ENCODE measurements around the gene SAC3D1. TPM values are rescaled to one million over a fixed set of nuclear protein-coding genes. Genes with fewer than 3 reads are reported as not detected.

SAC3D1 gene
- total and polyA plus RNA-seq, 2 of the 4 experiments (the other 2 are of a cell fraction) = 2.9 to 13.2 TPM

- no peak overlapping the region for H3K4me2 ChIP-seq (ENCODE audit: low read depth, low read length)
- no peak overlapping the region for H3K9ac ChIP-seq (ENCODE audit: low read depth, low read length)
- no peak overlapping the region for H3K56ac ChIP-seq (ENCODE audit: extremely low read depth, insufficient read depth, low read length)
- H3K9me1 ChIP-seq (ENCODE audit: insufficient read depth, low read length) = no peaks in the 10 kb centered on the region; the same call in 1 of the 2 replicates
- no peak overlapping the region for H2BK120ac ChIP-seq (ENCODE audit: low read depth, low read length)
- intact Hi-C loops (cut with micrococcal nuclease) = no loop called here
- no peak overlapping the region for H3K27ac ChIP-seq (ENCODE audit: insufficient read depth, low read length)
- no peaks in the 10 kb centered on the region for H3K9me3 ChIP-seq (ENCODE audit: control insufficient read depth, insufficient read depth, low read length)
- no TSS peak for BruUV-seq (replicated peaks)
- no peak overlapping the region for H4K91ac ChIP-seq (ENCODE audit: insufficient read depth, low read depth, low read length)
- dilution Hi-C loops (cut with HindIII; ENCODE audit: low sequenced_read_pairs, unreplicated experiment) = no loop called here
- no peaks in the 10 kb centered on the region for H3K4me1 ChIP-seq (ENCODE audit: control insufficient read depth, insufficient read depth, low read length)
- no peak overlapping the region for H3K23ac ChIP-seq (ENCODE audit: low read depth, low read length)
- POLR2A ChIA-PET (ENCODE audit: unreplicated experiment) = no interaction called here
- H3K18ac ChIP-seq (ENCODE audit: low read depth, low read length) = no peak overlapping the region
- H2BK15ac ChIP-seq (ENCODE audit: low read depth, low read length) = no peak overlapping the region
- DNase-seq = no peak
- no peak for ATAC-seq (ENCODE audit: low read depth)
- H2BK20ac ChIP-seq (ENCODE audit: low read depth, low read length) = no peak overlapping the region
- no peak overlapping the region for H2BK5ac ChIP-seq (ENCODE audit: low read depth, low read length, poor library complexity, severe bottlenecking)
- H4K5ac ChIP-seq (ENCODE audit: low read depth, low read length) = no peak overlapping the region
- no peaks in the 10 kb centered on the region for H4K20me1 ChIP-seq (ENCODE audit: insufficient read depth, low read length)
- no peak overlapping the region for H2AK5ac ChIP-seq (ENCODE audit: low read depth, low read length)
- no CpG with 5 or more reads among the region's 9 CpGs for WGBS, 2 experiments (ENCODE audit: extremely low coverage in 2 of 2, insufficient read length in 1 of 2)
- TF ChIP-seq RCOR1 (IDR thresholded peaks at IDR 0.05; ENCODE audit: insufficient replicate concordance, low read length) (no peak), POLR2A (IDR thresholded peaks at IDR 0.05; ENCODE audit: low read depth, low read length) (no peak)
- no peak overlapping the region for H2AK9ac ChIP-seq (replicated peaks; ENCODE audit: low read depth, low read length, poor library complexity)
- H4K8ac ChIP-seq (ENCODE audit: low read depth in 2 of 2, low read length in 2 of 2) = no peak overlapping the region
- in situ Hi-C loops (cut with MboI; ENCODE audit: low sequenced_read_pairs) = no loop called here
- no peak overlapping the region for H3K14ac ChIP-seq (replicated peaks; ENCODE audit: low read depth, low read length)
- no peaks in the 10 kb centered on the region for H3K27me3 ChIP-seq (ENCODE audit: control insufficient read depth, insufficient read depth, low read length)
- peaks cover 34 to 56% of the 10 kb centered on the region in 2 experiments for H3K79me1 ChIP-seq (ENCODE audit: low read depth in 1 of 2, low read length in 2 of 2)
- peak overlapping the region; percentile 51 for H2AFZ ChIP-seq (replicated peaks; ENCODE audit: low read length, poor library complexity)
- no peak overlapping the region for H3K4me3 ChIP-seq (ENCODE audit: insufficient read depth, low read depth, low read length)
- no peak overlapping the region for H3K4ac ChIP-seq (ENCODE audit: low read depth, low read length)
- CTCF ChIA-PET = no interaction called here
- peaks cover 2% of the 10 kb centered on the region for H3K36me3 ChIP-seq (ENCODE audit: control insufficient read depth, insufficient read depth, low read length)
Measured at GRCh38 chr11:65078786-65079342, 37.9 kb downstream of the SAC3D1 start.
